GM18858 (cell line): ENCODE data around the gene GPER1.
"Not testable (repeated sequence)": the region's sequence is repeated elsewhere in the genome, so short reads cannot be mapped to it uniquely, and the experiment has no call there.

Experiments used
- ATAC-seq: cut with Tn5 transposase; IDR thresholded peaks from one replicate; pipeline ENCODE4 v1.9.1; 2021; ENCODE audit not compliant: unreplicated experiment

GPER1 gene

DNA sequence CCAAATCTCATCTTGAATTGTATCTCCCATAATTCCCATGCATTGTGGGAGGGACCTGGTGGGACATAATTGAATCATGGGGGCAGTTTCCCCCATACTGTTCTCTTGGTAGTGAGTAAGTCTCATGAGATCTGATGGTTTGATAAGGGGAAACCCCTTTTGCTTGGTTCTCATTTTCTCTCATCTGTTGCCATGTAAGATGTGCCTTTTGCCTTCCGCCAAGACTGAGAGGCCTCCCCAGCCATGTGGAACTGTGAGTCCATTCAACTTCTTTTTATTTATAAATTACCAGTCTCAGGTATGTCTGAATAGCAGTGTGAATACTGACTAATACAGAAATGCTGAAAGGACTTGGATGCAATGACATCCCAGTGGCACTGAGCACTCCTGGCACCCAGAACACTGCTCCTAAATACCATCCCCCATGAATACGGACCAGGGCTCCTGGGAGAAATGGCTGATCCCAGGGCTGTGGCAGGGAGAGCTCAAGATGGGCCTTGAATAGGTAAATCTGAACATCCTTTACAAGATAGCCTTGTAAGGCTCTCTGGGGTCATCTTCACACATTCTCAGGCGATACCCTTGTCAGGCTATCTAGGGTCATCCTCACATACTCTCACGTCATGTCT is 52.7 kb downstream of the GPER1 start:
- no peak for ATAC-seq

DNA sequence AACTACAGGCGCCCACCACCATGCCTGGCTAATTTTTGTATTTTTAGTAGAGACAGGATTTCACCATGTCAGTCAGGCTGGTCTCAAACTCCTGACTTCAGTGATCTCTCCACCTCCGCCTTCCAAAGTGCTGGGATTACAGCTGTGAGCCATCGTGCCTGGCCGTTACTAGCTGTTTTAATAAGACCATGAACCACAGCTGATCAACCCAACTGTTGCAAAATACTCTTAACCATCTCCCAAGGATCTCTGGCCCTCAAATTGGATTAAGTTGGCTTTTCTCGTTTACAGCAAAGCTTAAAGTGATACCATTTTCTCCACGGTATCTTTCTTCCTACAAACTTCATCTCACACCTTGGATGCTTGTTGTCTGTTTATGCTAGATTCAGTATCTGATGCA is 53.7 kb downstream of the GPER1 start:
- no peak for ATAC-seq

DNA sequence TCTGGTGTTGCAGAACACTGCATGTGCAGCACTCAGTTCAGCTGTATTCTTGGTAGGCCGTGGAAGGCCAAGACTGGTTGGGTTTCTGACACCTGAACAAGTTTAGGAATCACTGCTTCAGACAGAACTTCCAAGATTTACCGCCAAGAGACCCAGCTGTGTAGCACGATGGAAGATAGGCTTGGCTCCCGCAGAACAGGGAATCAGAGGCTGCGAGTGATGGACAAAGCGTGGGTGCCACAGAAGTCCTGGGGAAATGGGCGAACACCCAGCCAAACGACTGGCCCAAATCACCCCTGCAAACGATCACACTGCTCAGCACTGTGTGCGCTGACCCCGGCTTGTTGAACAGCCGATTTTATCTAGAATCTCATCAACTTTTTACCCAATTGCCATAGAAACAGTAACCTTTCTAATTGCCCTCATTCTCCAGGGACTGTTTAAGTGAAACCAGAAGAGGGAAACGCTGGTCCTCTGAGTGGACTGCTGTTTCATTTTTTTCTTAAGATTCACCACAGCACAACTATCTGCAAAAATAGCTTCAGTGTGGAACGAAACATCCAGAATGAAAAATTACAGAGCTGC is 54.2 kb downstream of the GPER1 start:
- no peak for ATAC-seq

DNA sequence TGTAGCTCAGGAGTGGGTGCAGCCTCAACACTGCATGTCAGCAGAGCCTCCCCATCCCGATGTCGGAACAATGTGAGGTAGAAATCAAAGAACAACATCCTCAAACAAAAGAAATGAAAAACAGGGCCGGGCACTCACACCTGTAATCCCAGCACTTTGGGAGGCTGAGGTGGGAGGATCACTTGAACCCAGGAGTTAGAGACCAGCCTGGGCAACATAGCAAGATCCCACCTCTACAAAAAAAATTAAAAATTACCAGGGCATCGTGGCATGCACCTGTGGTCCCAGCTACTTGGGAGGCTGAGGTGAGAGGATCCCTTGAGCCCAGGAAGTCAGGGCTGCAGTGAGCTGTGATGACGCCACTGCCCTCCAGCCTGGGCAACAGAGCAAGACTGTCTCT is 55.1 kb downstream of the GPER1 start:
- not testable (repeated sequence) for ATAC-seq
